EH (cell line): ENCODE results near the gene FBN1.

Experiments used
- DNase-seq: peaks from one replicate; pipeline ENCODE4 v3.0.0-alpha.2; 2015; ENCODE audit warnings: low read depth

FBN1 gene

GRCh38 chr15:48645558-48646330 is at the start of gene FBN1:
TSS of gene FBN1 (minus strand) at chr15:48645709. CDS start at chr15:48644769, 940 bp downstream.
- peak; percentile 94 for DNase-seq

- DNase-seq = peak; percentile 88
Observed at GRCh38 chr15:48693484-48693883, 48.0 kb upstream of the FBN1 start.

DNA sequence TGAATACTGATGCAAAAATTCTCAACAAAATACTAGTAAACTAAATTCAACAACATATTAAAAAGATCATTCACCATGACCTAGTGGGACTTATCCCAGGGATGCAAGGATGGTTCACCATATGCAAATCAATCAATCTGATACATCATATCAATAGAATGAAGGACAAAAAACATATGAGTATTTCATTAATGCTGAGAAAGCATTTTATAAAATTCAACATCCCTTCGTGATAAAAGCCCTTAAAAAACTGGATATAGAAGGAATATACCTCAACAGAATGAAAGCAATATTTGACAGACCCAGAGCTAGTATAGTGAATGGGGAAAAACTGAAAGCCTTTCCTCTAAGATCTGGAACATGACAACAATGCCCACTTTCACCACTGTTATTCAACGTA is 43.0 kb upstream of the FBN1 start:
- DNase-seq = no peak

- no peak for DNase-seq
Observed at GRCh38 chr15:48683991-48684765, 38.7 kb upstream of the FBN1 start.

GRCh38 chr15:48682942-48683651 is 37.6 kb upstream of the FBN1 start:
- DNase-seq = peak; percentile 82

GRCh38 chr15:48681353-48681752 is 35.8 kb upstream of the FBN1 start:
- peak; percentile 78 for DNase-seq

- DNase-seq = peak; percentile 92
Observed at GRCh38 chr15:48680841-48681240, 35.3 kb upstream of the FBN1 start.

DNA sequence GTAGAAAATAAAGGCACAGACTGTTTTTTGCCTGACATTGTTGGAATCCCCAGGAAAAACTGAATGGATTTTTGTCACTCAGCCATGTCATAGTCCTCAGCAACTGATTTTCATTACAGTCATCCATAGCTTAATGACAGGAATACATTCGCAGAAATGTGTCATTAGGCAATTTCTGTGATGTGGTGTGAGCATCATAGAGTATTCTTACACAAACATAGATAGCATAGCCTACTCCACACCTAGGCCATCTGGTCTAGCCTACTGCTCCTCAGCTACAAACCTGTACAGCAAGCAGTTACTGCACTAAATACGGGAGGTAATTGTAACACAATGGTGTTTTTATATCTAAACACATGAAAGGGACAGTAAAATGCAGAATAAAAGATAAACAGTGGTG is 34.4 kb upstream of the FBN1 start:
- DNase-seq = no peak

DNA sequence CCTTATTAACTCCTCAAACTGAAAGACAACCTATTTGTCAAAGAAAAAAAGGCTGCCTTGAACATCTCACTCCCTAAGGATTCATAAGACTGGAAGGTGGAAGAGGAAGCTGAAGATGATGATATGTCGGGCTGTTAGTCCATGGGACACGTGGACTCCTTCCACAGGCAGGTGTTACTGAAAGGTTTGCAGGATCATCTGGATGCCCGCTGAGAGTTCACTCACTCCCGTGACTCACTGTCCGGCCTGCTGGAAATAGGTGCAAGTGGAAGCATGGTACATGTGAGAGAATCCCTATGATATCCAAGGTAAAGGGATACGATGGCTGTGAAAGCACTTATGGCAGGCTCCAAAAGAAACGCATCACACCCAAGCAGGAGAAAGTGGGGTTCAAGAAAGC is 33.3 kb upstream of the FBN1 start:
- DNase-seq = no peak

- DNase-seq = no peak
Observed at GRCh38 chr15:48677821-48678220, 32.3 kb upstream of the FBN1 start.

DNA sequence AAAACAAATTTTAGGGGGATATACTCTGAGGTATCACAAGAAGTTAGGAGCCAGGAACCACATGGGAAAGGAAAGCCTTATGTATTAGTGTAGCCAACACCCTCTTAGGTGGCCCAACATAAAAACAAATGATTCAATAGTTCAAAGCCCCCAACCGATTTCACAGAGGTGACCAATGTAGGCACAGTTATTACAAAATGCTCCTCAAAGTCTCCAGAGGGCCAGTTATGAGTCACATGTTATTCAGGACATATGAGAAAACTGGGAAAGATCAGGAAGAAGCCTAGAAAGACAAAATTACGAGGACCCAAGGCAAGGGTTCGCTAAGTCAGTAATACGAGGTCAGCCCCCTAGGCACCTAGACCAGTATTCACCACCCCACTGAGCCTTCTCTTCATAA is 29.9 kb upstream of the FBN1 start:
- DNase-seq = peak; percentile 47

- DNase-seq = peak; percentile 95
Observed at GRCh38 chr15:48674876-48675275, 29.4 kb upstream of the FBN1 start.

GRCh38 chr15:48672206-48672605 is 26.7 kb upstream of the FBN1 start:
- DNase-seq = no peak

DNA sequence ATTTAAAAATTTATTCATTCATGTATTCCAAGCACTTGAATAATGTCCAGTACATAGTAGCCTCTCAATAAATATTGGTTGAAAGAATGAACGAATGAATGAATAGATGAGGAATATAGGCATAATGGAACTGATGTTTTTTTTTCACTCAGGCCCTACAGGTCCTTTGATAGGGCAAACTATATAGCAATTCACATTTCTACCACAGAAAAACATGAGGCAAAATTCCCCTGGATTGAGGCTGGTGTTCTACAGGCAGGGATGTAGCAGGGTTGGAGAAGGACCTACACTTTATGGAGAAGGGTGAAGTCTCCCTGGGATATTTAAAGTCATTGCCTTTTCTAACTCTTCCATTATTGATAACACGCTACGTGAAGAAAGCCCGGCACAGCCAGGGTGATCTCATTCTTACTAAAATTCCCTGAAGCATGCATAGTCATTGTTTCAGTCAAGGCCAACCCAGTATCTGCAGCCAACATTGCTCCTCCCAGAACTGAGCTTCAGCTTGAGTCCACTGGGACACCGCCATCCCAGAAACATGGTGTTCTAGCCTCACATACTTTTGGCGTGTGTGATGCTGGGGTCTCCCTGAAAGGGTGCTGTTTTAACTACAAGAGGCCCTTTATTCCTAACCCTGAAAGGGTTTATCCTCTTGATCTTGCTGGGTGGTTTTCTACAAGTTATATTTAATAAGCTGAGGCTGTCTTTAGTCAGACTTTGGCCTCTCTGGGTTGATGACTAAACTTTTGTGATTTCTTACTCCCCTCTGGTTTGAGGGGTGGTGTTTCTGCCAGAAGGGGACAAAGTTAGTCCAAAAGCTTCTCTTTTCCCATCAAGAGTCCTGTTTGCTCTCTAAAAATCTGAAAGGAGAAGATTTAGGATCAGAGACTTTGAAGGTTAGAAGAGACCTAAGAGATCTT is 25.9 kb upstream of the FBN1 start:
- DNase-seq = peak; percentile 91

DNA sequence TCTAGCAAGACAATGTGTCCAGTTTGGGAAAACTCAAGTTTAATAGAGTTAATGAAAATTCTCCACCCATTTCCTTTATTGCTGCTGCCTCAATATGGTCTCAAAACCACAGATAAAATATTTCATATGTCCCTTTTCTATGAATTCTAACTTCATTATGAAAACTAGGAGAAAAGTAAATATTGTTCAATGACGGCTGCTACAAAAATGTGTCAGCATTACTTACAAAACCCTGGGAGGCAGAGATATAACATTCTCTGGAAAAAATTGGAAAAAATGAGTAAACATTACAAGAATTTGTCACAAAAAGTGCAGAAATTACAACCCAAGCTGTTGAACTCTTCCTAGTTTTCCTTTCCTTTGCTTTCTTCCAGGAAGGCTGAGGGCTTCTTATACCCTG is 22.2 kb upstream of the FBN1 start:
- peak; percentile 84 for DNase-seq

DNA sequence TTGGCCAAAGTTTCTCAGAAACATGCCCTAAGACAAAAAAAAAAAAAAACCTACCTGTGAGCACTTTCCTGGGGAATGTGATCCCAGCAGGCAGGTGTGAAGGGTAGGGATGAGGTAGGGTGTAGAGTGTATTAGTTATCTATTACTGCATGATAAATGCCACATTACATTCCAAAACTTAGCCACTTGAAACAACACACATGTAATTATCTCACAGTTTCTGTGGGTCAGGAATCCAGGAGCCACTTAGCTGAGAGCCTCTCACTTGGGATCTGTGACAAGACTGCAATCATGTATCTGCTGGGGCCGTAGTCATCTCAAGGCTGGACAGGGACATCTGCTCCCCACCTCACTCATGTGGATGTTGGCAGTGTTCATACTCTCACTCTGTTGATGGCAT is 18.9 kb upstream of the FBN1 start:
- DNase-seq = no peak

DNA sequence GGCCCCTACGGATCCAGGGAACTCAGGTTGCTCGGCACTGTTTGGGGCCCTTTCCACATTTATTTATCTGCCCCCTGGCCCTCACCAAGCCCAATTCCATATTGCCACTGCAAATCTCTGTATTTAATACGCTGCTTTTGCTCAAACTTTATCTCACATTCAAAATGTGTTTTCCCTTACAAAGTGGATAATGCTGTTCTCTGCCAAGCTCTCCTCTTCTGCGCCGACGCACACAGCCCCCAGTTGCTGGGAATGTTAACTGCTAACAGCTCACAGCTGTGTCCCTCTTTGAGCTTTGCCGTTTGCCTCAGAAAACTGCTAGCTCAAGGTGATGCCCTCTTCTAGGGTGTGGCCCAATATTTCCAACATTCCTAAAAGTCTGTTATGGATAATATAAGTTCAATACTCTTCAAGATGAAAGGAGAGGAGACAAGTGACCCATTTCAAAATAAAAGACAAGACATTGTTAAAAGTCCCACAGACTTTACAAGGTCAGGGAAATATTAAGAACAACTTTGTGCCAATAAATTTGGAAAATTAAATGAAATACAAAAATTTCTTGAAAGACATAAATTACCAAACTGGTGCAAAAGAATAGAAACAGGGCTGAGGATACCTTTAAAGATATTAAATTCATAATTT is 12.6 kb upstream of the FBN1 start:
- no peak for DNase-seq

GRCh38 chr15:48654801-48655200 is 9.3 kb upstream of the FBN1 start:
- no peak for DNase-seq

DNA sequence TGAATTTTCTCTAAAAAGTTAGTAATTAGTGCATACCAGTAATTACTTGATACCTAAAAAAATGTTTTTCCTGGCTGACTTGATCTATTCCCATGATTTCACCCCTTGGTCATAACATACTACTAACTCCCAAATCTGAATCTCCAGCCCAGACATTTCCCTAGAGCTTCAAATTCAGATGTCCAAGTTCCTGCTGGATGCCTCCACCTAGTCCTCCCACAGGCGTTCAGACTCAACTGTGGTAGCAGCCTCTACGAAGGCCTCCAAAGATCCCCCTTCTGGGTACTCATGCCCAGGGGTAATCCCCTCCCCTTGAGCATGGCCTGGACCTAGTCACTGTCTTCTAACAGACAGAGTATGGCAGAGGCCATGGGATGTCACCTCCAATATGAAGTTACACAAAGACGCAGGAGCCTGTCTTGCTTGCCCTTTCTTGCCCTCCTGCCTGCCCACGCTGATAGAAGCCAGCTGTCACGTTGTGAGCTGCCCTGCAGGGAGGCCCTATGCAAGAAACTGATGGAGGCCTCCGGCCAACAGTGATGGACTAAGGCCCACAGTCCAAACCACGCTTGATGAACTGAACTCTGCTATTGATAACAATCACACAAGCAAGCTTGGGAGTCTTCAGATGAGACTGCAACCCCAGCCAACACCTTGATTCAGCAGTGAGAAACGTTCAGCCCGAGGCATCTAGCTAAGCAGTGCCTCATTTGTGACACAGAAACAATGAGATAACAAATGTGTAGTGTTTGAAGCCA is 8.6 kb upstream of the FBN1 start:
- no peak for DNase-seq

- DNase-seq = no peak
Observed at GRCh38 chr15:48653216-48653615, 7.7 kb upstream of the FBN1 start.
